Fibroblast of skin of right quadriceps (primary cell): ENCODE data around the gene DDA1.
"Not testable (repeated sequence)": the region's sequence is repeated elsewhere in the genome, so short reads cannot be mapped to it uniquely, and the experiment has no call there.

Experiments used
- DNase-seq: peaks from one replicate; pipeline ENCODE4 v3.0.0-alpha.2; 2013

Gene DDA1

GRCh38 chr19:17309198-17309964 is at the start of gene DDA1:
TSS of gene DDA1 (plus strand) at chr19:17309563. CDS start at chr19:17309655, 92 bp downstream.
- peak; percentile 100 for DNase-seq

- no peak for DNase-seq
Measured at GRCh38 chr19:17259934-17260333, 49.4 kb upstream of the DDA1 start.

DNA sequence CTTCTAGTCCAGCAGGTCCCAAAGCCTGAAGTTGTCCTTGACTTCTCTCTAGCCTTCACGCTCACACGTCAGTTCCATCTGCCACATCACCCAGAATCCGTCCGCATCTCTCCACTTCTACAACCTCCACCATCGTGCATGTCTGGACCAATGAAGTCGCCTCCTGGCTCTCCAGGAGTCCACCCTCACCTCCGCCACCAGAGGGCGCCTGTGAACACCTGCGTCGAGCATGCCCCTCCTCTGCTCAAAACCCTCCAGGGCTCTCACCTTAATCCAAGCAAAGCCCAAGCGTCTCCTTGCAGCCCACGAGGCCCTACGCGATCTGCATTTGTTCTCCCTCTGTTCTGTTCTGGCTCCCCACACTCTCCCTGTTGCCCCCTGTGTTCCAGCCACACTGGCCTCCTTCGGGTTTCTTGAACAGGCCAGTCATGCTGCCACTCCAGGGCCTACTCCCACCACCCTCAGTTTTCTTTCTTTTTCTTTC is 48.5 kb upstream of the DDA1 start:
- DNase-seq, result peak; percentile 63

DNA sequence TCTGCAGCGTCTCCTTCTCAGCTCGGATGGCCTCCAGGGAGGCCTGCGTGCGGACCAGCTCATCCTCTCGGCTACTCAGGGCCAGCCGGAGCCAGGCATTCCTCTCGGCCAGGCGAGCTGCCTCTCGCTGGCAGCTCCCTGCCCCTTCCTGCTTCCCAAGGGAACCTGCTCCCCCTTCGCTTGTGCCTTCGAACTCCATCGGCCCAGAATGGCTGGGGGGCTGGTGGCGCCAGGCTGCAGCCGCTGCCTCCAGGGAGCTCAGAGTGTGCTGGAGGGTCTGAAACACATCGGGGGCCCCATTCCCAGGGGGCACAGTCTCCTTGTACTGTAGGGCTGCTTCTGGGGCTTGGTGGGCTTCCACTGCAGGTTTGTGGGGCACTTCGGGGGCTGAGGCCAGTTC is 46.8 kb upstream of the DDA1 start:
- DNase-seq, result no peak

GRCh38 chr19:17263712-17264640 is 45.4 kb upstream of the DDA1 start:
- DNase-seq, result no peak

GRCh38 chr19:17264641-17264979 is 44.8 kb upstream of the DDA1 start, which contains the start of gene USHBP1:
TSS of gene USHBP1 (minus strand) at chr19:17264745. CDS start at chr19:17264299, 446 bp downstream.
- no peak for DNase-seq

DNA sequence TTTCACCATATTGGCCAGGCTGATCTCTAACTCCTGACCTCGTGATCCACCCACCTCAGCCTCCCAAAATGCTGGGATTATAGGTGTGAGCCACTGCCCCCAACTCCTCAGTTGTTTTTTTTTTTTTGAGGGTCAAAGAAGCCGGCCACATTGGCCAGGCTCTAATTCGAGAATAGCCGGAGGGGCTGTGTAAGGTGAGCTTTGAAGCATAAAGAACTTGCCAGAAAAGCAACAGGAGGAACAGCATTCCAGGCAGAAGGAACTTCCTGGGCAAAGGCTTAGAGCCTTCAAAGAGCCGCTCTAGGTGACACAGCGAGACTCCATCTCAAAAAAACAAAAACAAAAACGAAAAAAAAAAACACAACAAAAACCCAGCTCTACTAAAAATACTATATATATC is 43.3 kb upstream of the DDA1 start:
- DNase-seq, result no peak

DNA sequence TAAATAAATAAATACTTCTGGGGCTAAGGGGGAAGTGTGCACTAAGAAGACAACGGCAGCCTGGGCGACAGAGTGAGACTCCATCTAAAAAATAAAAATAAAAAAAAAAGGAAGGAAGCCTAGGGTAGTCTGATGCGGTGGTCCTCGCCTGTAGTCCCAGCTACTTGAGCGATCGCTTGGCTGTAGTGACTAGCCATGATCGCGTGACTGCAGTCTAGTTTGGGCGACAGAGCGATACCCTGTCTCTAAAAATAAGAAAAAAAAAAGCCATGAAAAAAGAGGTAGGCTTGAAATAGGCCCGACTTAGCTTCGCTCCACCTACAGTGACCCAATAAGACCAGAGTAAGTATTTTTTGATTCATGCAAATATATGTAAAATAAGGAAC is 42.8 kb upstream of the DDA1 start:
- no peak for DNase-seq

GRCh38 chr19:17266975-17267788 is 42.2 kb upstream of the DDA1 start, which contains the start of gene BABAM1:
TSS of gene BABAM1 (plus strand) at chr19:17267443. CDS start at chr19:17268807, 1,364 bp downstream.
- DNase-seq, result peak; percentile 100

DNA sequence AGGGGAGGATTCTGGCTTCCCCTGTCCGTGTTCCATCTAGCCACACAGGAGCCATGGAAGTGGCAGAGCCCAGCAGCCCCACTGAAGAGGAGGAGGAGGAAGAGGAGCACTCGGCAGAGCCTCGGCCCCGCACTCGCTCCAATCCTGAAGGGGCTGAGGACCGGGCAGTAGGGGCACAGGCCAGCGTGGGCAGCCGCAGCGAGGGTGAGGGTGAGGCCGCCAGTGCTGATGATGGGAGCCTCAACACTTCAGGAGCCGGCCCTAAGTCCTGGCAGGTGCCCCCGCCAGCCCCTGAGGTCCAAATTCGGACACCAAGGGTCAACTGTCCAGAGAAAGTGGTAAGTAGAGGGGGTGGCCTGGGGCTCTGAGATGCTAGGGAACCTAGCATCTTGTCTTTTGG is 40.6 kb upstream of the DDA1 start:
- DNase-seq, result no peak

DNA sequence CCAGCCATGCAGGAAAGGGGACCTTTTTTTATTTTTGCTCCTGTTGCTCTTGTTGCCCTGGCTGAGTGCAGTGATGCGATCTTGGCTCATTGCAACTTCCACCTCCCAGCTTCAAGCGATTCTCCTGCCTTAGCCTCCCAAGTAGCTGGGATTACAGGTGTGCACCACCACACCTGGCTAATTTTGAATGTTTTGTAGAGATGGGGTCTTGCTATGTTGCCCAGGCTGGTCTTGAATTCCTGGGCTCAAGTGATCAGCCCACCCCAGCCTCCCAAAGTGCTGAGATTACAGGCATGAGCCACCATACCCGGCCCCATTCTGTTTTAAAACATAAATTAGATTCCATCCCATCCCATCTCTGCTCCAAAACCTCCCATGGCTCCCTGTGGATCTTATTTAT is 34.5 kb upstream of the DDA1 start:
- DNase-seq, result not testable (repeated sequence)

DNA sequence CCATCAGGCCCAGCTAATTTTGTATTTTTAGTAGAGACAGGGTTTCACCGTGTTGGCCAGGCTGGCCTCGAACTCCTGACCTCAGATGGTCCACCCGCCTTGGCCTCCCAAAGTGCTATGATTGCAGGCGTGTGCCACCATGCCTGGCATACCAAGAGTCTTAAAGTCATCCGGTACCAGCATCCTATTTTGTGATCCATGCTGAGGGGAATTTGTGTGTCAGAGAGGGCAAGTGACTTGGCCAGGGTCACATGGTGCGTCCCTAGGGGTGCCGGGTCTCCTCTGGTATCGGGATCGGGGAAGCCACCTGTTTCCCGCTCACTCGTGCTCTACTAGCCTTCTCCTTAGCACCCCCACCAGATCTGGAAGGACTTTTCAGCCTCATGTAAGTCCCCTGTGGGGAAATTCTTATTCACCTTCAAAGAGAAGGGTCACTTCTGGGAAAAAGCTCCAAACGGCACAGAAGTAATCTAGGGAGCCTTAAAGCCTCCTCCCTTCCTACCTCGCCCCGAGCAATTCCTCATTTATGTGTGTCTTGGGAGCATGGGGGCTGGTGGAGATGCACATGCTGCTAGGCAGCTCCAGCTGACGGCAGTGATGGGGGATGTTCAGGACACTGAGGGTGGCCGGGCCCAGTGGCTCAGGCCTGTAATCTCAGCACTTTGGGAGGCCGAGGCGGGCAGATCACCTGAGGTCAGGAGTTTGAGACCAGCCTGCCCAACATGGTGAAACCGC is 33.8 kb upstream of the DDA1 start:
- DNase-seq, result no peak

DNA sequence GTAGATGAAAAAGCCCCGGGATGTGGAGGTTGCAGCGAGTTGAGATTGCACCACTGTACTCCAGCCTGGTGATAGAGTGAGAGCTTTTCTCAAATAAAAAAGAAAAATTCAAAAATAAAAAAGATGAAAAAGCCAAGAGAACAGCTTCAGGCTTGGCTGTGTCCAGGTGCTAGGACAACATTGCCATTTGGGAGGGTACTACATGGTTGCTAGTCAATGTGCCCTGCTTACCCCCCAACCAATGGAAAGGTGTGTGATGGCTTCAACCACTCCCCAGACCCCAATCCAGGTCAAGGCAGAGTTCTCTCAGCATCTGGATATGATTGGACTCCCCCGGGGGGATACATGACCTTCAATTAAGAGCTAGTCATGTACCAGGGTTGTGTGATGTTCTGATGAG is 29.9 kb upstream of the DDA1 start:
- no peak for DNase-seq

GRCh38 chr19:17281391-17282304 is 27.7 kb upstream of the DDA1 start, which contains the start of gene ANKLE1:
TSS of gene ANKLE1 (plus strand) at chr19:17281901. CDS start at chr19:17281921, 20 bp downstream.
- no peak for DNase-seq

GRCh38 chr19:17282488-17283125 is 26.8 kb upstream of the DDA1 start:
- peak; percentile 71 for DNase-seq

- DNase-seq, result no peak
Measured at GRCh38 chr19:17283504-17283996, 25.8 kb upstream of the DDA1 start.

- no peak for DNase-seq
Measured at GRCh38 chr19:17285415-17286135, 23.8 kb upstream of the DDA1 start.

- no peak for DNase-seq
Measured at GRCh38 chr19:17286263-17286662, 23.1 kb upstream of the DDA1 start.

DNA sequence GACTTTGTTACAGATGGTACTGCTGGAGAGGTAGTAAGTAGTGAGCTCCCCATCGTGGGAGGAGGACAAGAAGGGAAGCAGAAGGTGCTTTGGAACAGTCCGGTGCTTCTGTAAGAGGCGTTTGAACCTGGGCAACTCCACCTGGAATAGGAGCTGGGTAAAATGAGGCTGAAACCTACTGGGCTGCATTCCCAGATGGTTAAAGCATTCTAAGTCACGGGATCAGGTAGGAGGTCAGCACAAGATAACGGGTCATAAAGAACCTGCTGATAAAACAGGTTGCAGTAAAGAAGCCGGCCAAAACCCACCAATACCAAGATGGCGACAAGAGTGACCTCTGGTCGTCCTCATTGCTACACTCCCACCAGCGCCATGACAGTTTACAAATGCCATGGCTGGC is 22.6 kb upstream of the DDA1 start:
- DNase-seq, result no peak
